Nucleus accumbens (tissue), 56 donors: ENCODE results near the gene GNA15.
"Not testable (repeated sequence)": the region's sequence is repeated elsewhere in the genome, so short reads cannot be mapped to it uniquely, and the experiment has no call there.

Experiments used
- DNase-seq, 56 donors: peaks; one replicate each; lab custom pipeline; 2025; lab: John Stamatoyannopoulos, UW

GNA15 gene

GRCh38 chr19:3186891-3187661, 51.2 kb downstream of the GNA15 start:
- no peak for DNase-seq

- DNase-seq, result no peak
Measured at GRCh38 chr19:3187662-3188511, 52.1 kb downstream of the GNA15 start.

- DNase-seq, result no peak
Measured at GRCh38 chr19:3188627-3189596, 53.1 kb downstream of the GNA15 start.

GRCh38 chr19:3189702-3190469, 54.1 kb downstream of the GNA15 start:
- DNase-seq, result no peak

GRCh38 chr19:3190470-3190770, 54.6 kb downstream of the GNA15 start:
- no peak for DNase-seq

- no peak for DNase-seq
Measured at GRCh38 chr19:3190921-3191805, 55.3 kb downstream of the GNA15 start.

- not testable (repeated sequence) for DNase-seq
Measured at GRCh38 chr19:3191806-3192104, 55.9 kb downstream of the GNA15 start.

- DNase-seq, result no peak
Measured at GRCh38 chr19:3192228-3192635, 56.4 kb downstream of the GNA15 start.

GRCh38 chr19:3192684-3193083, 56.9 kb downstream of the GNA15 start:
- no peak for DNase-seq

GRCh38 chr19:3193256-3194105, 57.6 kb downstream of the GNA15 start:
- DNase-seq, result no peak

- no peak for DNase-seq
Measured at GRCh38 chr19:3194106-3195087, 58.6 kb downstream of the GNA15 start.

GRCh38 chr19:3196064-3196932, 60.5 kb downstream of the GNA15 start:
- DNase-seq, result no peak

GRCh38 chr19:3196933-3197205, 61.0 kb downstream of the GNA15 start:
- DNase-seq, result no peak

GRCh38 chr19:3198901-3199700, 63.3 kb downstream of the GNA15 start:
- no peak for DNase-seq

GRCh38 chr19:3201072-3201700, 65.4 kb downstream of the GNA15 start:
- DNase-seq, result no peak
